ENCODE measurements around the gene PRAMEF1. TPM values are rescaled to one million over a fixed set of nuclear protein-coding genes. Genes with fewer than 3 reads are reported as not detected.
"Not testable (repeated sequence)": the region's sequence is repeated elsewhere in the genome, so short reads cannot be mapped to it uniquely, and the experiment has no call there.

PRAMEF1 gene
- total RNA-seq, 1 experiment from 2014 or later, result not detected

- DNase-seq (ENCODE audit: low read depth), result no peak
Measured at GRCh38 chr1:12776801-12777557, 14.2 kb upstream of the PRAMEF1 start.

DNA sequence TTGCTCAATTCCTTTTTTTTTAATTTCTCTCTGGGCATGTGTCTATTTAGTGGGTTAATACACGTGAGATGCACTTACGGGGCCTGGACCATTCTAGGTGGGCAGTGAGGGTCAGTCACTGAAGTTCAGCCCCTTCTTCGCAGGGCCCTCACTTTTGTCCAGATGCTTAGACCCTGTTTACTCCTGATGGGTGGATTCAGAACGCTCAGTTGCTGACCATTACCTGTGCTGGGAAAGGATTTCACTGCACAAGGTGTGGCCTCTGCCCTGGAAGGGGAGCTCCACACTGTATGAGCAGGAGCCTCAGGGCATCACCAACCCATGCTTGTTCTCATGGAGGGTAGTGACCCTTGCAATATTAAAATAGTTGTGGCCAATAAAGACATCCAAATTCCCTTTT, 13.1 kb upstream of the PRAMEF1 start:
- no peak for DNase-seq (ENCODE audit: low read depth)

GRCh38 chr1:12778907-12779306, 12.3 kb upstream of the PRAMEF1 start:
- no peak for DNase-seq (ENCODE audit: low read depth)

DNA sequence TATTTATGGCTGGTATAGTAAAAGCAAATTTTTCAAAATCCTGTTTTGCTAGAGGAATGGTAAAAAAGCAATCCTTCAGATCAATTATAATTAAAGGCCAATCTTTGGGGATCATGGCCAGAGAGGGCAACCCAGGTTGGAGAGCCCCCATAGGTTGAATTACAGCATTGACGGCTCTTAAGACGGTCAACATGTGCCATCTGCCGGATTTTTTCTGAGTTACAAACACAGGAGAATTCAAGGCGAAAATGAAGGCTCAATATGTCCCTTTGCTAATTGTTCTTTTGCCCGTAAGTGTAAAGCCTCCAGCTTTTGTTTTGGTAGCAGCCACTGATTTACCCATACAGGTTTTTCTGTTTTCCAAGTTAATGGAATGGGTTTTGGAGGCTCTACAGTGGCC, 9.7 kb upstream of the PRAMEF1 start:
- DNase-seq (ENCODE audit: low read depth), result not testable (repeated sequence)

GRCh38 chr1:12783783-12784182, 7.4 kb upstream of the PRAMEF1 start:
- peak; percentile 13 for DNase-seq (ENCODE audit: low read depth)

DNA sequence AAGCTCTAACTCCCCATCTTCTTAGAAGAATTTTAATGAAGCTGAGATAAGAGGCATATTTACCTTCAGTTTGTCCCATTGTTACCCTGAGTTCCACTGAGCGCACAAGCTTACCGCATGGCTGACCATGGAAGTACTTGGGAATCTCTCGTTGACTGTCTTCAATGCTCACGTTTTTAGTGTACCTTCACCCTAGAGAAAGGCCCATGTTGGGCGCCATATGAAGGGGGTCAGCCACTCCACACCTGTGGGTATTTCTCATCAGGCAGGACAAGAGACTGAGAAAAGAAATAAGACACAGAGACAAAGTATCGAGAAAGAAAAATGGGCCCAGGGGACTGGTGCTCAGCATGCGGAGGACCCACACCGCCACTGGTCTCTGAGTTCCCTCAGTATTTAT, 6.5 kb upstream of the PRAMEF1 start:
- DNase-seq (ENCODE audit: low read depth), result not testable (repeated sequence)

DNA sequence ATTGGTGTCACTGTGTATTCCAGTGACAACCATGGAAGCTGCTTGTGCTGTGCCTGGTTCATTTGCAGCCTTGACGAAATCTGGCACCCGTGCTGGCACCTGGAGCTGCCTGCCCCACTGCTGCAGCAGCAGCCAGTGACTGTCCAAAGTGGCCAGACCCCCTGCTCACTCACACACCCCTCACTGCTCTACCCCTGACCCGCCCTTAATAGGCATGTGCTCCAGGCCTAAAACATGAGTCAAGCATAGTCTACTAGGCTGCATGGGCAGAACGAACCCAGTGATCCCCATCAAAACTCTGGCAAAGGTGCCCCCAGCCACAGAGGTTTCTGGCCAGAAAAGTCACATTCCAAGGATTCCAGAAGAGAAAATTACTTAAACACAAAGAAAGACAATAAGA, 7.7 kb downstream of the PRAMEF1 start:
- no peak for DNase-seq (ENCODE audit: low read depth)

GRCh38 chr1:12799730-12800129, 8.5 kb downstream of the PRAMEF1 start:
- no peak for DNase-seq (ENCODE audit: low read depth)

GRCh38 chr1:12809933-12810332, 18.7 kb downstream of the PRAMEF1 start:
- no peak for DNase-seq (ENCODE audit: low read depth)

GRCh38 chr1:12810691-12811408, 19.7 kb downstream of the PRAMEF1 start:
- DNase-seq (ENCODE audit: low read depth), result no peak

DNA sequence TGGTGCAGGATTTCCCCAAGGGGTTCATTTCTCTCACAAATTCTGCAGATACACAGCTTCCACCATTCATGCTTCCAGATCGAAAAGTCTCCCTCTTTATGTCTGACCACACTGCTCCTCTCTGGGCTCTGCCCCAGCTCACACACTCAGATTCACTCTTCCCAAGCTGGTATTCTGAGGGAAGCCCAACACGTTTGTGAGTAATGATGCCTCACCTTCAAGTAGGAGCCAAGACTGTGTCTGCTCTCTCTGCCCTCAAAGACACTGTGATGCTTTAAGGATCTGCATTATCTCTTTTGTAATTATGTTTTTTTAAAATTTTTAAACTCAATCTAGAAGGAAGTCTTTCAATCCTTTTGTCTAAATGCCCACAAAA, 20.2 kb downstream of the PRAMEF1 start:
- DNase-seq (ENCODE audit: low read depth), result no peak

- not testable (repeated sequence) for DNase-seq (ENCODE audit: low read depth)
Measured at GRCh38 chr1:12819061-12819460, 27.9 kb downstream of the PRAMEF1 start.

GRCh38 chr1:12831310-12831709, 40.1 kb downstream of the PRAMEF1 start, which contains the start of gene PRAMEF11:
PRAMEF11 (minus strand) TSS chr1:12831410; CDS start chr1:12828789, 2,621 bp downstream.
- DNase-seq (ENCODE audit: low read depth), result not testable (repeated sequence)

- not testable (repeated sequence) for DNase-seq (ENCODE audit: low read depth)
Measured at GRCh38 chr1:12833251-12833650, 42.1 kb downstream of the PRAMEF1 start.

Other genes starting within 250 kb of the PRAMEF1 start
- 45.8 and 49.4 TPM in 2 replicates for gene DHRS3, start 173.2 kb upstream of the PRAMEF1 start, total RNA-seq (2014; rRNA removed; shearing (Covaris generic))
- not detected in 2 replicates for gene AADACL4, start 147.3 kb upstream of the PRAMEF1 start, total RNA-seq (2014; rRNA removed; shearing (Covaris generic))
- not detected in 2 replicates for gene AADACL3, start 75.3 kb upstream of the PRAMEF1 start, total RNA-seq (2014; rRNA removed; shearing (Covaris generic))
- gene CFAP107, start 45.2 kb upstream of the PRAMEF1 start, total RNA-seq (2014; rRNA removed; shearing (Covaris generic)), result not detected in 2 replicates
- not detected in 2 replicates for gene PRAMEF12, start 17.7 kb upstream of the PRAMEF1 start, total RNA-seq (2014; rRNA removed; shearing (Covaris generic))
- gene PRAMEF11, start 40.0 kb downstream of the PRAMEF1 start, total RNA-seq (2014; rRNA removed; shearing (Covaris generic)), result not detected in 2 replicates
- not detected in 2 replicates for gene HNRNPCL1, start 57.3 kb downstream of the PRAMEF1 start, total RNA-seq (2014; rRNA removed; shearing (Covaris generic))
- gene PRAMEF2, start 65.7 kb downstream of the PRAMEF1 start, total RNA-seq (2014; rRNA removed; shearing (Covaris generic)), result not detected in 2 replicates
- gene PRAMEF4, start 94.8 kb downstream of the PRAMEF1 start, total RNA-seq (2014; rRNA removed; shearing (Covaris generic)), result not detected in 2 replicates
- not detected in 2 replicates for gene PRAMEF10, start 106.9 kb downstream of the PRAMEF1 start, total RNA-seq (2014; rRNA removed; shearing (Covaris generic))
- not detected in 2 replicates for gene PRAMEF7, start 125.2 kb downstream of the PRAMEF1 start, total RNA-seq (2014; rRNA removed; shearing (Covaris generic))
- not detected in 2 replicates for gene PRAMEF6, start 156.2 kb downstream of the PRAMEF1 start, total RNA-seq (2014; rRNA removed; shearing (Covaris generic))

All from Daoy (cell line).